Progenitor cell of endocrine pancreas (in vitro differentiated cells): ENCODE measurements around the gene KRT72. TPM values are rescaled to one million over a fixed set of nuclear protein-coding genes. Genes with fewer than 3 reads are reported as not detected.

ENCODE experiments used
- DNase-seq: peaks from one replicate; pipeline ENCODE4 v3.0.0; 2021; ENCODE audit warnings: low spot score; ENCODE audit not compliant: unreplicated experiment
- H3K27ac Mint-ChIP-seq: 2 replicates; pipeline ENCODE4 v1.8.0; 2021; ENCODE audit warnings: mild to moderate bottlenecking, moderate library complexity, mixed read lengths
- H3K27me3 Mint-ChIP-seq: 2 replicates; pipeline ENCODE4 v1.8.0; 2021; ENCODE audit warnings: mixed read lengths
- H3K36me3 Mint-ChIP-seq: 2 replicates; pipeline ENCODE4 v1.8.0; 2022; ENCODE audit warnings: mixed read lengths; ENCODE audit not compliant: insufficient read depth
- H3K4me1 Mint-ChIP-seq: 2 replicates; pipeline ENCODE4 v1.8.0; 2021; ENCODE audit warnings: low read depth, mixed read lengths
- H3K4me3 Mint-ChIP-seq: 2 replicates; pipeline ENCODE4 v1.8.0; 2021; ENCODE audit warnings: low read depth, mild to moderate bottlenecking, moderate library complexity, mixed read lengths
- H3K9me3 Mint-ChIP-seq: 2 replicates; pipeline ENCODE4 v1.8.0; 2021; ENCODE audit warnings: low read depth, mixed read lengths
- total RNA-seq: library from RNA; stranded (reverse); gene quantifications from 2 replicates; pipeline ENCODE4 v1.2.1, GENCODE V29; 2021
- TF ChIP-seq, protein P1 (sequence below): fragments of 200-600 bp; sonication (generic); IDR thresholded peaks from one replicate; pipeline ENCODE4 v1.5.0; 2021; ENCODE audit warnings: antibody characterized with exemption, mild to moderate bottlenecking; ENCODE audit not compliant: unreplicated experiment

KRT72 gene
- total RNA-seq, 1 donor from 2014 or later: not detected

DNA sequence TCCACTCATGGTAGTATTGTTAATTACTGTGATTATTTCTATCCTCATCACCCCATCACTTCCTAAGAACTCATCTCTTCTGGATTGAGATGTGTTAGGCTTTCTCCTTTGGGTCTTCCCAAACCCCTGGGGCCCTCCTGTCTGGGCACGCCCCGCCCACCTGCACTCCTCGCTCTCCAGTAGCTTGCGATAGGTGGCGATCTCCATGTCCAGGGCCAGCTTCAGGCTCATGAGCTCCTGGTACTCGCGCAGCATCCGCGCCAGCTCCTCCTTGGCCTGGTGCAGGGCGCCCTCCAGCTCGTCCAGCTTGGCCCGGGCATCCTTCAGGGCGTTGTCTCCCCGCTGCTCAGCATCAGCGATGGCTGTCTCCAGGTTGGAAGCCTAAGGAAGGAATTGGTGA lies 55.1 kb downstream of the KRT72 start:
- Mint-ChIP-seq H3K27ac (no peak overlapping the region), H3K36me3 (no peaks in the 10 kb centered on the region), H3K9me3 (no peaks in the 10 kb centered on the region), H3K27me3 (peaks cover 37% of the 10 kb centered on the region), H3K4me1 (no peaks in the 10 kb centered on the region), H3K4me3 (no peak overlapping the region)
- DNase-seq: no peak
- TF ChIP-seq, protein P1, sequence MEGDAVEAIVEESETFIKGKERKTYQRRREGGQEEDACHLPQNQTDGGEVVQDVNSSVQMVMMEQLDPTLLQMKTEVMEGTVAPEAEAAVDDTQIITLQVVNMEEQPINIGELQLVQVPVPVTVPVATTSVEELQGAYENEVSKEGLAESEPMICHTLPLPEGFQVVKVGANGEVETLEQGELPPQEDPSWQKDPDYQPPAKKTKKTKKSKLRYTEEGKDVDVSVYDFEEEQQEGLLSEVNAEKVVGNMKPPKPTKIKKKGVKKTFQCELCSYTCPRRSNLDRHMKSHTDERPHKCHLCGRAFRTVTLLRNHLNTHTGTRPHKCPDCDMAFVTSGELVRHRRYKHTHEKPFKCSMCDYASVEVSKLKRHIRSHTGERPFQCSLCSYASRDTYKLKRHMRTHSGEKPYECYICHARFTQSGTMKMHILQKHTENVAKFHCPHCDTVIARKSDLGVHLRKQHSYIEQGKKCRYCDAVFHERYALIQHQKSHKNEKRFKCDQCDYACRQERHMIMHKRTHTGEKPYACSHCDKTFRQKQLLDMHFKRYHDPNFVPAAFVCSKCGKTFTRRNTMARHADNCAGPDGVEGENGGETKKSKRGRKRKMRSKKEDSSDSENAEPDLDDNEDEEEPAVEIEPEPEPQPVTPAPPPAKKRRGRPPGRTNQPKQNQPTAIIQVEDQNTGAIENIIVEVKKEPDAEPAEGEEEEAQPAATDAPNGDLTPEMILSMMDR: no peak

DNA sequence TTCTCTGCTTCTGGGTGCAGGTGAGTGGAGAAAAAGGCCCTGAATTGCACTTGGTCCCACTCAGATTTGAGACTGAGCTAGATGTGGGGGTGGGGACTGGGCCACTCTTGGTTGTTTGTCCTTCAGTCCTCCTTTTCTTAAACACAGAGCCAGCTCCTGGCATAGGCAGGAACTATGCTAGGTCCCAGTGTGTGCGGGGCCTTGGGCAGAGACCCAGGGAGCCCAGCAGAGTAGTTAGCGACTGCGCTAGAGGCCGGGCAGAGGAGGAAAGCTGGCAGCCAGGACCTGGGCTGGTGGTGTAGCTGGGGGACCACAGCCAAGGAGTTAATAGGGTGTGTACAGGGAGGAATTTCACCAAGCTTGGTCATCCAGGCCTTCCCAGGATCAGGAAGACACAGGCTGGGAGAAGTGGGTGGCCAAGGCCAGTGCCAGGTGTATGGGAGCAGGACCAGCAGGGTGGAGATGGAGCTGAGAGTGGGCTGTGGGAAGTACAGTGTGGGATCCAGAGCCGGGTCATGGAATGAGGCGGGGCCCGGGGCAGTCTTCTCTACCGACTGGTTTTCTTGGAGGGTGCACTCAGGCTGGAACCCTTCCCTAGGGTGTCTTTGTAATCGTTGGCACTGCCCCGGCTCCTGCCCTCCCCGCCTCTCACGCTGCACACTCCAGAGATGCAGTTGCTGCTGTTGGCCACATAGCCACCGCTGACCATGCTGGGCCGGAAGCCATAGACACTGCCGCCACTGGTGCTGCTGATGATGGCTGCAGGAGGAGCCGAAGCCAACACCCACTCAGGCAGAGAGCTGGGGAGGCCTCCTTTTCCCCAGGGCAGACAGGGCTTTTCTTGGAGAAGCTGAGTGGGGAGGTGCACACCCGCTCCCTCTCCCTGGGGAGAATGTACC lies 57.0 kb downstream of the KRT72 start:
- Mint-ChIP-seq H3K36me3 (no peaks in the 10 kb centered on the region), H3K4me1 (no peaks in the 10 kb centered on the region), H3K9me3 (no peaks in the 10 kb centered on the region), H3K4me3 (no peak overlapping the region), H3K27me3 (peaks cover 29% of the 10 kb centered on the region), H3K27ac (no peak overlapping the region)
- TF ChIP-seq, protein P1: no peak
- no peak for DNase-seq

DNA sequence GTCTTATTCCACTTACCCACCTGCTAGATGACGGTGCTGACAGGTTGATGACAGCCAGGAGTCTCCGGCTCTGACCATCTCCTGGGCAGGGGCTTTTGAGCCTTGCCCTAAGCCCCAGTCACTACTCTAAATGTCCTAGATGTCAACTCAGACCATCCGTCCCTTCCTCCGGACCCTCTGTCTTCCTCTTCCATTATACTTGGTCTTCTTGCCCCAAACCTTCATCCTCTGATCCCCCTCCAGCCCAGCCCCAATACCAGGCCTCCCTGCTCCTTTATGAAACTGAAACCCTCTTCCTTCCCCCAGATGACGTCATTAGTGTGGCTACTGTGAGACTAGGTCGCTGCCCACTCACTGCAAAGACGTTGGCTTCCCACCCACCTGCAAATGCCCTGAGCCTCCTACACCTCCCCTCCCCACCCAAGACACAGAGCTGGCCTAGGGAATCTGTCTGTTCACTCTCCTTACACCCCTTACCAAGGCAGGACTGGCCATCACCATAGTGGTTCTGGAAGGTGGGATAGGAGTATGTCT lies 58.4 kb downstream of the KRT72 start:
- H3K36me3 Mint-ChIP-seq: no peaks in the 10 kb centered on the region
- no peak overlapping the region for H3K4me3 Mint-ChIP-seq
- DNase-seq: no peak
- H3K27me3 Mint-ChIP-seq: peaks cover 23% of the 10 kb centered on the region
- TF ChIP-seq, protein P1: no peak
- H3K9me3 Mint-ChIP-seq: no peaks in the 10 kb centered on the region
- H3K4me1 Mint-ChIP-seq: no peaks in the 10 kb centered on the region
- H3K27ac Mint-ChIP-seq: no peak overlapping the region

DNA sequence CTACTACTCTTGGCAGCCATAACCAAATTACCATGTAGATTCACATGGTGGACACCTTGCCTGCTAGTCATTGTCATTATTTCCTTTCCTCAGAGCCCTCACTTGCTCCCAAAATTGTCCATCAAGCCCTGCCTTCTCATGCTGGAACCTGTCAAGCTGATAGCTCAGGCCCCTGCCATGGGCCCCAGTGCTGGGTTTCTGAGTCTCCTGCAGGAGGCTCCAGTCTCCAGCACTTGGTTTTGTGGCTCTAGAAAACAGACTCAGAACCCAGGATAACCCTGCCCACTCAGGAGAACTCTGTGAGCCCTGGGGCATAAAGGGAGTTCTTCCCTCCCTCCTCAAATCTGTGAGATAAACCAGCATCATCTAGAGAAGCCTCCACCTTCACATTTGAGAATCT lies 59.1 kb downstream of the KRT72 start:
- no peak for DNase-seq
- H3K9me3 Mint-ChIP-seq: no peaks in the 10 kb centered on the region
- H3K27me3 Mint-ChIP-seq: peaks cover 25% of the 10 kb centered on the region
- no peaks in the 10 kb centered on the region for H3K4me1 Mint-ChIP-seq
- no peak overlapping the region for H3K4me3 Mint-ChIP-seq
- TF ChIP-seq, protein P1: no peak
- no peak overlapping the region for H3K27ac Mint-ChIP-seq
- H3K36me3 Mint-ChIP-seq: no peaks in the 10 kb centered on the region

DNA sequence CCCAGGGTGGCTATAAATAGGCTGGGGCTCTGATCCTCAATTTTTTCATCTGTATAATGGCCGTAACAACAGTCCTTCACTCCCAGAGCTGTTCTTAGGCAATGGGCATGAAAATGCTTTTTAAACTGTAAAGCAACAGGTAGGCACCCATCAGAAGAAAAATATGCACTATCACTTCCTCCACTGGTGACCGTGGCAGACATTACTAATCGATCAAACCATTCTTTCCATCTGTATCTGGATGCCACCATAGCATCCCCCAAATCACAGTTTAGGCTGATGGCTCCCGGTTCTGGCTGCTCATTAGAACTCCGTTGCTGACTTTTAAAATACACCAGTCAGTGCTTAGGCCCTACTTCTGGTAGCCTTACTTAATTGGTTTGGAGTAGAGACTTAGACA lies 59.6 kb downstream of the KRT72 start:
- DNase-seq: no peak
- Mint-ChIP-seq H3K4me3 (no peak overlapping the region), H3K36me3 (no peaks in the 10 kb centered on the region), H3K4me1 (no peaks in the 10 kb centered on the region), H3K9me3 (no peaks in the 10 kb centered on the region), H3K27ac (no peak overlapping the region), H3K27me3 (peaks cover 27% of the 10 kb centered on the region)
- TF ChIP-seq, protein P1: no peak
